Prostate gland (tissue), 2 donors: ENCODE results near the gene FLT4. TPM values are rescaled to one million over a fixed set of nuclear protein-coding genes. Genes with fewer than 3 reads are reported as not detected.

ENCODE experiments used
- DNase-seq: peaks from one replicate; pipeline ENCODE4 v3.0.0-alpha.2; 2019; ENCODE audit warnings: low spot score
- H3K27ac ChIP-seq, 2 donors: fragments of 200-600 bp; sonication (generic); 2 replicates each; pipeline ENCODE4 v1.5.1; 2017 to 2019
- H3K27me3 ChIP-seq: fragments of 200-600 bp; sonication (generic); replicated peaks from 2 replicates; pipeline ENCODE4 v1.5.1; 2019; ENCODE audit not compliant: insufficient read depth
- H3K36me3 ChIP-seq, 2 donors: fragments of 200-600 bp; sonication (generic); 1 replicate in 1 of 2; 2 replicates in 1 of 2; pipeline versions ENCODE4 v1.5.1 to v1.8.1; 2017 to 2019
- H3K4me1 ChIP-seq: fragments of 200-600 bp; sonication (generic); replicated peaks from 2 replicates; pipeline ENCODE4 v1.5.1; 2019
- H3K4me3 ChIP-seq, 2 donors: fragments of 200-600 bp; sonication (generic); 2 replicates each; pipeline ENCODE4 v1.5.1; 2017 to 2019
- H3K9me3 ChIP-seq: fragments of 200-600 bp; sonication (generic); 2 replicates; pipeline ENCODE4 v1.5.1; 2017
- CTCF ChIP-seq, 4 experiments: fragments of 200-600 bp in 2 of 4; fragments of 450-650 bp in 2 of 4; sonication (generic) in 2 of 4; IDR thresholded peaks; 1 replicate in 3 of 4; 2 replicates in 1 of 4; pipeline ENCODE4 v1.5.1; 2016 to 2019; ENCODE audit warnings: antibody characterized with exemption in 4 of 4, mild to moderate bottlenecking in 2 of 4, moderate library complexity in 2 of 4
- POLR2A ChIP-seq: fragments of 450-650 bp; IDR thresholded peaks from one replicate; pipeline ENCODE4 v1.6.1; 2016; ENCODE audit warnings: antibody characterized with exemption, mild to moderate bottlenecking
- POLR2AphosphoS5 ChIP-seq: sonication (generic); formaldehyde crosslinking; IDR thresholded peaks from one replicate; pipeline ENCODE4 v1.6.1; 2017; ENCODE audit warnings: antibody characterized with exemption
- WGBS: methylation state at CpG from one replicate; pipeline ENCODE4 v1.1.5; 2018; 5-methylcytosine and 5-hydroxymethylcytosine counted together
- intact Hi-C: fragments of 100-400 bp; cut with DNase I; formaldehyde crosslinking; loops from one replicate; pipeline ENCODE4 v1.14.2; 2022
- total RNA-seq, 2 donors: library from RNA; depleted of rRNA; stranded (reverse); fragments of >200 nt; gene quantifications; one replicate each; pipeline ENCODE4 v1.1.0, GENCODE V29; 2016

FLT4 gene
- total RNA-seq, 2 donors from 2014 or later: 2.9 to 20.6 TPM

DNA sequence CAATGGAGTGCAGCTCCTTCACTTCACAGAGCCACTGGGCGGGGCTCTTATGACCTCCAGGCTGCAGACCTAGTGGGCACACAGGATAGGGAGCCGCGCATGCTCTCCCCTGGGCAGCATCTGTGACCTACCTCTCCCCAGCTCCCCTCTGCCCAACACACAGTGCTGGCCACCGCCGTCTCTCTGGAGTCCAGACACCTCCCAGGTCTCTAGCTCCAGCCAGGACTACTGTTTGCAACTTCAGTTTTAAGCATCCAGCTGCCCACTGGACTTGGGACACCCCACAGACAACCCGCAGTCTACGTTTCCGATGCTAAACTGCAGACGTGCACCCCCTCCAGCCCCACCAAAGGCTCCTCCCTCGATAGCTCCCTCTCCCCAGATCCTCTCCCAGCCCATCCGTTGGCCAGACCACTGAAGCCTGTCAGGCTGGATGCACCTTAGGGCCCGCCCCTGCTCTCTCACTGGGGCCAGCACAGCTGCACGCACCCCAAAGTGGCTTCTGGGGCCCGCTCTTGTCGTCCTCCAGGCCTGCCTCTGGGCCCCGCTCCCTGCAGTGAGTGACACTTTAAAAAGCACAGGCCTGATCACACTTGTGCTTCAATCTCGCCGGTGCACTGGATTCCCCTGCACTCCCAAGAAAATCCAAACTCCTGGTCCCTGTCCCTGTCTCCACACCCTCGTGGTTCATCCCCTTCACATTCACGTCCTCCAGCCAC lies 11.3 kb downstream of the FLT4 start:
- DNase-seq: no peak
- H3K9me3 ChIP-seq: no peaks in the 10 kb centered on the region
- no peaks in the 10 kb centered on the region for H3K4me1 ChIP-seq
- H3K4me3 ChIP-seq: no peak overlapping the region
- 57% methylated on average over 20 of the region's 20 CpGs for WGBS
- H3K36me3 ChIP-seq: no peaks in the 10 kb centered on the region
- intact Hi-C loops: no loop called here
- H3K27ac ChIP-seq: no peak overlapping the region
- TF ChIP-seq POLR2AphosphoS5 (no peak), CTCF (IDR thresholded peaks at IDR 0.05) (no peak), POLR2A (no peak)
- H3K27me3 ChIP-seq: no peaks in the 10 kb centered on the region

GRCh38 chr5:180636403-180637075 lies 12.9 kb downstream of the FLT4 start:
- intact Hi-C loops: no loop called here
- 68% methylated on average over 18 of the region's 18 CpGs for WGBS
- Histone ChIP-seq H3K4me3 (no peak overlapping the region), H3K4me1 (no peaks in the 10 kb centered on the region), H3K9me3 (no peaks in the 10 kb centered on the region), H3K36me3 (no peaks in the 10 kb centered on the region), H3K27me3 (no peaks in the 10 kb centered on the region), H3K27ac (no peak overlapping the region)
- no peak for DNase-seq
- TF ChIP-seq POLR2A: no peak
- TF ChIP-seq POLR2AphosphoS5: no peak
- no peak for TF ChIP-seq CTCF (IDR thresholded peaks at IDR 0.05)

DNA sequence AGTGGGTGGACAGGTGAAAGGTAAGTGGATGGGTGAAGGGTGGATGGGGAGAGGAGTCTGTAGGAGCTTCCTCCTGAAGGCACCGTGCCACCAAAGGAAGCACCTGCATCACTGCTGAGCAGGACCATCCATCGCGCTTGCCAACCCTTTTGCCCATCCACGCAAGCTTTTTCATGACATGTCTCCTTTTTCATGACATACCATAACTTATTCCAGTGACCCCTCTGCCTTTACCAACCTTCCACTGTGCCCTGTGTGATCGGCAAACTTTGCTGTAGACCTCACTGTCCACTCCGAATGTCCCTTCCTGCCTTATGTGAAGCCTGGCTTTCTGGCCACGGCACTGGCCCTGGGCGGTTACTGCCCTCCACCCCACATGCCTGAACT lies 13.4 kb downstream of the FLT4 start:
- H3K27ac ChIP-seq: no peak overlapping the region
- H3K36me3 ChIP-seq: no peaks in the 10 kb centered on the region
- H3K4me3 ChIP-seq: no peak overlapping the region
- 84% methylated on average over 8 of the region's 8 CpGs for WGBS
- H3K9me3 ChIP-seq: no peaks in the 10 kb centered on the region
- H3K27me3 ChIP-seq: no peaks in the 10 kb centered on the region
- intact Hi-C loops: no loop called here
- no peaks in the 10 kb centered on the region for H3K4me1 ChIP-seq
- TF ChIP-seq POLR2AphosphoS5 (no peak), POLR2A (no peak), CTCF (IDR thresholded peaks at IDR 0.05) (no peak)
- no peak for DNase-seq

- WGBS: 77% methylated on average over 14 of the region's 14 CpGs
- no peaks in the 10 kb centered on the region for H3K36me3 ChIP-seq
Observed at GRCh38 chr5:180633283-180634177, 15.9 kb downstream of the FLT4 start.

More at GRCh38 chr5:180633283-180634177, 15.9 kb downstream of the FLT4 start:
- TF ChIP-seq CTCF (IDR thresholded peaks at IDR 0.05) (no peak), POLR2A (no peak), POLR2AphosphoS5 (no peak)
- intact Hi-C loops: no loop called here
- H3K27ac ChIP-seq: no peak overlapping the region
- no peaks in the 10 kb centered on the region for H3K27me3 ChIP-seq
- no peak for DNase-seq
- no peak overlapping the region for H3K4me3 ChIP-seq
- H3K9me3 ChIP-seq: no peaks in the 10 kb centered on the region
- H3K4me1 ChIP-seq: no peaks in the 10 kb centered on the region
